Peyer's patch (tissue), 4 donors: ENCODE results near the gene TRPV5.

ENCODE experiments used
- CTCF ChIP-seq, 6 experiments: fragments of 450-650 bp in 4 of 6; fragments of 200-600 bp in 2 of 6; sonication (generic) in 1 of 6; IDR thresholded peaks; one replicate each; pipeline ENCODE4 v1.5.1; 2017 to 2019; ENCODE audit warnings: antibody characterized with exemption in 6 of 6, mild to moderate bottlenecking in 3 of 6, moderate library complexity in 1 of 6
- POLR2A ChIP-seq, 2 donors: fragments of 450-650 bp; IDR thresholded peaks; one replicate each; pipeline ENCODE4 v1.5.1; 2017; ENCODE audit warnings: antibody characterized with exemption in 2 of 2, mild to moderate bottlenecking in 2 of 2, moderate library complexity in 2 of 2

- no peak for TF ChIP-seq CTCF (IDR thresholded peaks at IDR 0.05)
- no peak for TF ChIP-seq POLR2A (IDR thresholded peaks at IDR 0.05)
Observed at GRCh38 chr7:142915315-142915714, 18.2 kb downstream of the TRPV5 start.
